Upper lobe of right lung (tissue), 1 donor: ENCODE data around the gene TGFBI. TPM values are rescaled to one million over a fixed set of nuclear protein-coding genes. Genes with fewer than 3 reads are reported as not detected.
A peak's percentile ranks its signal among the peaks of the same experiment; 100 is the strongest.

Source experiments
- ATAC-seq: fragments of 200-7000 bp; cut with Tn5 transposase; one replicate; pipeline ENCODE4 v1.9.1; 2020; ENCODE audit warnings: mild to moderate bottlenecking, moderate library complexity
- DNase-seq: peaks from one replicate; pipeline ENCODE4 v3.0.0-alpha.2; 2020
- H3K27ac ChIP-seq: fragments of 200-600 bp; one replicate; pipeline ENCODE4 v1.8.0; 2022
- H3K27me3 ChIP-seq: fragments of 200-600 bp; one replicate; pipeline ENCODE4 v1.8.0; 2022; ENCODE audit warnings: mild to moderate bottlenecking
- H3K36me3 ChIP-seq: fragments of 200-600 bp; one replicate; pipeline ENCODE4 v1.8.0; 2022
- H3K4me1 ChIP-seq: fragments of 200-600 bp; one replicate; pipeline ENCODE4 v1.8.0; 2022
- H3K4me3 ChIP-seq: fragments of 200-600 bp; one replicate; pipeline ENCODE4 v1.8.0; 2022; ENCODE audit warnings: mild to moderate bottlenecking
- H3K9me3 ChIP-seq: fragments of 200-600 bp; one replicate; pipeline ENCODE4 v1.8.0; 2022
- CTCF ChIP-seq: fragments of 200-600 bp; IDR thresholded peaks from one replicate; pipeline ENCODE4 v1.8.0; 2022; ENCODE audit warnings: antibody characterized with exemption
- intact Hi-C: fragments of 100-400 bp; cut with DNase I; formaldehyde crosslinking; loops from one replicate; pipeline ENCODE4 v1.11.0; 2022
- total RNA-seq: library from RNA; stranded (reverse); fragmentation: NEBNext Ultra II Directional; extraction: Animal tissue kit (Norgen Biotek cat#: 25700); gene quantifications from one replicate; pipeline ENCODE4 v1.2.1, GENCODE V29; 2021
- donor health status: DM: no; HTN: yes; CAD: no; lungs with severe emphysema.

The TGFBI gene
- total RNA-seq, 1 donor from 2014 or later, result 96.7 TPM

- ATAC-seq (no peak), DNase-seq (no peak)
- Histone ChIP-seq H3K4me3 (no peak overlapping the region), H3K27ac (no peak overlapping the region), H3K4me1 (peaks cover 28% of the 10 kb centered on the region), H3K27me3 (no peaks in the 10 kb centered on the region), H3K9me3 (no peaks in the 10 kb centered on the region), H3K36me3 (peaks cover 14% of the 10 kb centered on the region)
- TF ChIP-seq CTCF, result no peak
- intact Hi-C loops, result no loop called here
Measured at GRCh38 chr5:136055612-136056309, 27.0 kb downstream of the TGFBI start.

GRCh38 chr5:136056336-136056735 lies 27.5 kb downstream of the TGFBI start:
- H3K27me3 ChIP-seq, result no peaks in the 10 kb centered on the region
- H3K9me3 ChIP-seq, result no peaks in the 10 kb centered on the region
- no peak for DNase-seq
- peaks cover 14% of the 10 kb centered on the region for H3K36me3 ChIP-seq
- no peak for TF ChIP-seq CTCF
- peaks cover 28% of the 10 kb centered on the region for H3K4me1 ChIP-seq
- no peak overlapping the region for H3K27ac ChIP-seq
- no peak overlapping the region for H3K4me3 ChIP-seq
- peak; percentile 19 for ATAC-seq
- intact Hi-C loops, result no loop called here

- no peak for ATAC-seq
- Histone ChIP-seq H3K4me1 (peaks cover 28% of the 10 kb centered on the region), H3K27ac (no peak overlapping the region), H3K4me3 (no peak overlapping the region), H3K36me3 (peaks cover 14% of the 10 kb centered on the region), H3K27me3 (no peaks in the 10 kb centered on the region), H3K9me3 (no peaks in the 10 kb centered on the region)
- intact Hi-C loops, result no loop called here
- no peak for TF ChIP-seq CTCF
- DNase-seq, result no peak
Measured at GRCh38 chr5:136056771-136057335, 28.1 kb downstream of the TGFBI start.

GRCh38 chr5:136057401-136058038 lies 28.7 kb downstream of the TGFBI start:
- Histone ChIP-seq H3K4me3 (no peak overlapping the region), H3K4me1 (peaks cover 28% of the 10 kb centered on the region), H3K9me3 (no peaks in the 10 kb centered on the region), H3K27ac (no peak overlapping the region), H3K36me3 (peaks cover 14% of the 10 kb centered on the region), H3K27me3 (no peaks in the 10 kb centered on the region)
- DNase-seq, result no peak
- intact Hi-C loops, result no loop called here
- TF ChIP-seq CTCF, result no peak
- no peak for ATAC-seq

GRCh38 chr5:136058039-136058971 lies 29.5 kb downstream of the TGFBI start:
- ATAC-seq (peak; percentile 60), DNase-seq (no peak)
- no peak overlapping the region for H3K4me3 ChIP-seq
- no peaks in the 10 kb centered on the region for H3K27me3 ChIP-seq
- no peak overlapping the region for H3K27ac ChIP-seq
- H3K4me1 ChIP-seq, result peaks cover 24% of the 10 kb centered on the region
- peaks cover 14% of the 10 kb centered on the region for H3K36me3 ChIP-seq
- intact Hi-C loops, result no loop called here
- H3K9me3 ChIP-seq, result no peaks in the 10 kb centered on the region
- TF ChIP-seq CTCF, result peak; percentile 37
